GM19025 (cell line): ENCODE results near the gene BTBD6.
"Not testable (repeated sequence)": the region's sequence is repeated elsewhere in the genome, so short reads cannot be mapped to it uniquely, and the experiment has no call there.

Source experiments
- ATAC-seq: cut with Tn5 transposase; IDR thresholded peaks from one replicate; pipeline ENCODE4 v1.9.1; 2021; ENCODE audit warnings: mild to moderate bottlenecking, low read depth, moderate library complexity; ENCODE audit not compliant: unreplicated experiment

Gene BTBD6

GRCh38 chr14:105261781-105262180 is 13.4 kb downstream of the BTBD6 start:
- ATAC-seq: no peak

GRCh38 chr14:105267820-105268548 is 19.7 kb downstream of the BTBD6 start:
- no peak for ATAC-seq

GRCh38 chr14:105268736-105269354 is 20.5 kb downstream of the BTBD6 start:
- ATAC-seq: no peak

GRCh38 chr14:105269405-105269804 is 21.1 kb downstream of the BTBD6 start:
- ATAC-seq: no peak

GRCh38 chr14:105271224-105271890 is 23.0 kb downstream of the BTBD6 start:
- no peak for ATAC-seq

- ATAC-seq: no peak
These were observed 24.3 kb downstream of the BTBD6 start for GRCh38 chr14:105272623-105273022.

GRCh38 chr14:105273062-105273461 is 24.7 kb downstream of the BTBD6 start:
- no peak for ATAC-seq

GRCh38 chr14:105274637-105275036 is 26.3 kb downstream of the BTBD6 start:
- ATAC-seq: no peak

GRCh38 chr14:105275267-105275946 is 27.1 kb downstream of the BTBD6 start:
- no peak for ATAC-seq

- not testable (repeated sequence) for ATAC-seq
These were observed 29.1 kb downstream of the BTBD6 start for GRCh38 chr14:105277448-105277847.

GRCh38 chr14:105279642-105280361 is 31.5 kb downstream of the BTBD6 start:
- no peak for ATAC-seq

GRCh38 chr14:105280525-105280924 is 32.2 kb downstream of the BTBD6 start:
- no peak for ATAC-seq

GRCh38 chr14:105281371-105282097 is 33.2 kb downstream of the BTBD6 start:
- no peak for ATAC-seq

- ATAC-seq: no peak
These were observed 33.9 kb downstream of the BTBD6 start for GRCh38 chr14:105282098-105282725.

GRCh38 chr14:105283028-105283427 is 34.7 kb downstream of the BTBD6 start:
- ATAC-seq: no peak

GRCh38 chr14:105283899-105284298 is 35.6 kb downstream of the BTBD6 start:
- ATAC-seq: no peak

- no peak for ATAC-seq
These were observed 36.8 kb downstream of the BTBD6 start for GRCh38 chr14:105285174-105285573.

GRCh38 chr14:105286759-105287144 is 38.4 kb downstream of the BTBD6 start:
- no peak for ATAC-seq
